Dedifferentiated amniotic fluid mesenchymal stem cell (primary cell): Measurements from ENCODE around the gene SHB.
"Not testable (repeated sequence)": the region's sequence is repeated elsewhere in the genome, so short reads cannot be mapped to it uniquely, and the experiment has no call there.

Experiments
- DNase-seq: peaks from one replicate; pipeline ENCODE4 v3.0.0-alpha.2; 2016; ENCODE audit errors: extremely low spot score

SHB gene

DNA sequence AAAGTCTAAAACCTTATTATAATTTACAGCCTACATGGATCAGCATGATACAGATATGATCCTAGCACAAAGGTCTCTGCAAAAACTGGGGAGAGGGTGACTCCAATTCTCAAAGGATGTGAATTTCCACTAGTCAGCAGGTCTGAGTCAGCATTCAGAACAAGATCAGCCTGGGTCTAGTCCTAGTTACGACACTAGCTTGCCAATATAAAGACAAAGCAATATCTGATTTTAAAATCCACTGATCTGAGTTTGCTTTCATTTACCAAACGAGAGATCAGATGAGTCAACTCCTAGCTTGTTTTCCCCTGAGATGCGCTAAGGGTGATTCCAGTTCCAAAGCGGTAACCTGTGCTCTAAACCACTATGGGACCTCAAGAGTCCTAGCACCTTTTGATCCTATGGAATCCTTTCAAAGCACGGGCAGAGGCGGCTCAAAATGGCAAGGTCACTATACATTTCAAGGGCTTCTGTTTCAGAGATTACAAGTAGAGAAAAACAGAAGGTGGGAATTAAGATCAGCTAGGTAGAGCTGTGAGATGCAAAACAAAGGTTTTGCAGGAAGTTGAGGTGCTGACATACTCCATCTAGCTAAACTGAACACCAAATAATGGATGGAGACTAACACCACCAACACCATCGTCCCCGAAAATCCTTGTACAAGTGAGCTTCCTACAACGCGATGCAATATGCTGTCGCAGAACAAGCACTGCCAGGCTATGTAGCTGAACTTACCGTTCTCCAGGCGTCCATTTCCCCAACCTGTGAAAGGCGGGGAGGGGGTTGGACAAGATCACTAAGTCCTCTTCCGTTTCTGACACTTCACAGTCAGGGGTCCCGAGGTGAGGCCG lies 166.0 kb downstream of the SHB start:
- no peak for DNase-seq

DNA sequence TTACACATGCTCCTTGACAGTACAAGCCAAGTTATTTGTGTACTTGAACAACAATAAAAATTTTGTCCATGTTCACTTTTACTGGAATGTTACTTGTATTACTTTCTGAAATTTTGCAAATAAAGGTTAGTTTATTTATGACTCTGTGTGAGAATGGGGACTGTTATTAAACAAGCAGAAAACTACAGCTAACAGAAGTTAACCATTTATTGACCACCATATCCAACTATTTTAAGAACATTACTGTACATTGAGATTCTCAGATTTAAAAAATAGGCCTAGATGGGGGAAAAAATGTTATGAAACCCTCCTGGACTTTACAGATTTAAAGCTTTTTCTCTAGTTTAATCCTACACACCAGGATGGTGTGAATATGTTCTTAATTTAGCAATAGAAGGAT lies 166.9 kb downstream of the SHB start:
- no peak for DNase-seq

GRCh38 chr9:37899041-37899440 lies 170.0 kb downstream of the SHB start:
- peak; percentile 75 for DNase-seq

DNA sequence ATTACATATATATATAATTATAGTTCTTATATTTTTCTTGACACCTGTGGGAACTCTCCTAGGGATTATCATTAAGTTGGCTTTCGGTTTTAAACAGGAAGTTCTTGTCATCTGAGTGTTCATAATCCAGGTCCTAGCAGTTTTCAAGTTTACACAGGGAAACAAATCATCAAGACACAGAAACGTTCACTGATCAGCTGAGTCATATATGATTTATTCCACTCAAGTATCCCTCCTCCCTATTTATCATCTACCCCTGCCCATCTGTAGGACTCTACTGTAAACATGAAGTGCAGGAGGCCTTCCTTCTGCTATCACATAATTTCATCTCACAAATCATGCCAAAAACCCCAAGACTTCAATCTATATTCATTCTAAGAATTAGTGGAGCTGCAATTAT lies 171.4 kb downstream of the SHB start:
- DNase-seq: no peak

DNA sequence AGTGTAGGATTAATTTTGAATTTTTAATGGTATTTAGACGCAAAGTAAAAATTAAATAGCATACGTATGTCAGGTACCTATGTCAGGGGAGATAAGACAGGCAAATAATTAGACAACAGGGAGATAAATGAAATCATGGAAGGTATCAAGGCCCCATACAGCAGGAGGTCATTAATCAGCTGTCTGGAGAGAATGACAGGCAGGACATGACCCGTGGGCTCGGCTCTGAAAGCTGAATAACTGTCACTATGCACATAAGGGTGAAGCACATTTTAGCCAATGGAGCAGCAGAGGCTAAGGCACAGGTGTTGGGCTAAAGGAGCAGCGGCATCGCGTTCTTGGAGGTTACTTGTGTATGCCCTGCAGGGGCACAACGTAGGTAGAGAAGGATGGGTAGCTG lies 177.0 kb downstream of the SHB start:
- DNase-seq: no peak

DNA sequence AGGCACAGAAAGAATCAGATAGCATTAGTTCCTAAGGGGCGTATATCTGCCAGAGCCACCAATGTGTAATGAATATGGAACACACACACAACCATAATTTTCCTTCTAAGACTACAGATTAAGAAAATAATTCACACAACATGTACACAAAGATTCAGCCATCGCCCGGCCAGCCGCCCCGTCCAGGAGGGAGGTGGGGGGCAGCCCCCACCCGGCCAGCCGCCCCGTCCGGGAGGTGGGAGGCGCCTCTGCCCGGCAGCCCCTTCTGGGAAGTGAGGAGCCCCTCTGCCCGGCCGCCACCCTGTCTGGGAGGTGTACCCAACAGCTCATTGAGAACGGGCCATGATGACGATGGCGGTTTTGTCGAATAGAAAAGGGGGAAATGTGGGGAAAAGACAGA lies 178.0 kb downstream of the SHB start:
- DNase-seq: not testable (repeated sequence)

DNA sequence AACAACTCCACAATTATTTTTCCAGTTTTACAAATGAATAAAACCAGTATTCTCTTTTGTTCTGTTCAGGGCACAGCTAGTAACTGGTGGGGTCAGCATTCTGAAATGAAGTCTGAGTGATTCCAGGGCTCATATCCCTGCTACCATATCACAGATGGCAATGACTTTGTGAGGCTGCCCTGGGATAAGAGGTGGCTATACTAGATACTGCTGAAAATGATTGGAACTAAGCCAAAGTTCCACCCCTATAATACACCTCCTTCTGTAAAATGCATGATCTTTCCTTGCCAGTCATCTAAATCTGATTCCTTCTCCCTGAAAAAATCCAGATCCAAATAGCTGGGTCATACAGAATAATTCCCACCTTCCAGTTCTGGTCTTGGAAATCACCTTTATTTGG lies 179.5 kb downstream of the SHB start:
- DNase-seq: no peak

GRCh38 chr9:37887977-37888583 lies 180.9 kb downstream of the SHB start:
- not testable (repeated sequence) for DNase-seq

- DNase-seq: no peak
These were observed 188.0 kb downstream of the SHB start for GRCh38 chr9:37880916-37881479.

DNA sequence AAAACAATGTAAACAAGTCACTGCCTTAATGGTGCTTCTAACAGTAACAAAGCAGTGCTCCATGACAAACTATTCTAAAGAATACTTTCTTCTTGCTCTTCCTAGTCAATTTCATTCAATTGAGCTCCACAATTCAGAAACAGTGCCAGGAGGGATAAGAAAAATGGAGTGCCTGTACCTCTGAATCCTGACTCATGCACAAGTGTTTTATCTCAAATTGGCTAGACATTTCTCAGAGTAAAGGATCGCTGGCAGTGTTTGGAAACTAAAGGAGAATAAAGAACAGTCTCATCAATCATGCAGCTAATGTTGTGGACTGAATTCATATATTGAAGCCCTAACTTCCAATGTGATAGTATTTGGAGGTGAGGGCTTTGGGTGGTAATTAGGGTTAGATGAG lies 192.7 kb downstream of the SHB start:
- no peak for DNase-seq

- DNase-seq: no peak
These were observed 195.1 kb downstream of the SHB start for GRCh38 chr9:37873955-37874354.

DNA sequence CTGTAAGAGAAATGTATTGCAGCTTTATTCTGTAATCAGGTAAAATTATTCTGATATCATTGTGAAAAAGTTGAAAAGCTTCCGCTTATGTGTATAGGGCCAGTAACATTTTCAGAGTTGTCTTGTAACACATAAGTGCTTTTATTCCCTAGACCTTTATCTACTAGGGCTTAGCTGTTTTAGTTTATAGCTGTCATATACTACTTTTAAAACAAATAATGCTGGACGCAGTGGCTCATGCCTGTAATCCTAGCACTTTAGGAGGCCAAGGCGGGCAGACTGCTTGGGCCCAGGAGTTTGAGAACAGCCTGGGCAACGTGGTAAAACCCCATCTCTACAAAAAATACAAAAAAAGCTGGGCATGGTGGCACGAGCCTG lies 198.2 kb downstream of the SHB start:
- DNase-seq: no peak

DNA sequence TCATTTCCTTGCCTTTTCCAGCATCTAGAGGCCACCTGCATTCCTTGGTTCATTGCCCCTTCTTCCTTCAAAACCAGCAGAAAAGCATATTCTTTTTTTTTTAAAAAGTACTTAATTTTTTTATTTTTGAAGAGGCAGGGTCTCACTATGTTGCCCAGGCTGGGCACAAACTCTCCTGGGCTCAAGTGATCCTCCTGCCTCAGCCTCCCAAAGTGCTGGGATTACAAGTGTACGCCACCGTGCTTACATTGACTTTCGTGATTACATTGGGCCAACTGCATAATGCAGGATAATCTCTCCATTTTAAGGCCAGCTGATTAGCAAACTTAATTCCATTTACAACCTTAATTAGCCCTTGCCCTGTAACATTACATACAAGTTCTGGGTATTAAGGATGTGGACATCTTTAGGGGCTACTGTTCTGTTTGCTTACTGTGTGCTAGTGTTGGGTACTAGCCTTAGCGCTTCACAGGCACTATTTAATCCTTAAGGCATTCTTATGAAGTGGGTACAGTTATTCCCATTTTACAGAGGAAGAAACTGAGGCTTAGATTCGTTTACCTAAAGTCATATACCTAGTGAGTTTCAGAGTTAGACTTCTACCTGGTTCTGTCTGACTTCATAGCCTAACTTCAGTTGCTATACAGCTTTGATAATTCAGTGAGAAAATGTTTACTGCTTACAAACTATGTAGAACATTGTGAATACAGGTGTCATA lies 198.8 kb downstream of the SHB start:
- no peak for DNase-seq
